HEK293T (cell line): ENCODE data around the gene TMEM256.

ENCODE experiments used
- BHLHE40 ChIP-seq: fragments of 450-650 bp; IDR thresholded peaks from 2 replicates; pipeline ENCODE4 v1.6.1; 2016; ENCODE audit warnings: mild to moderate bottlenecking, moderate library complexity, borderline replicate concordance
- FOXK2 ChIP-seq: fragments of 450-650 bp; IDR thresholded peaks from 2 replicates; pipeline ENCODE4 v1.6.1; 2016; ENCODE audit warnings: mild to moderate bottlenecking
- FOXM1 ChIP-seq: fragments of 450-650 bp; IDR thresholded peaks from 2 replicates; pipeline ENCODE4 v1.6.1; 2017; ENCODE audit warnings: mild to moderate bottlenecking, borderline replicate concordance
- SP1 ChIP-seq: fragments of 450-650 bp; IDR thresholded peaks from 2 replicates; pipeline ENCODE4 v1.6.1; 2017
- SUZ12 ChIP-seq: fragments of 450-650 bp; IDR thresholded peaks from 2 replicates; pipeline ENCODE4 v1.6.1; 2016; ENCODE audit warnings: mild to moderate bottlenecking
- TARDBP ChIP-seq: fragments of 450-650 bp; IDR thresholded peaks from 2 replicates; pipeline ENCODE4 v1.6.1; 2016
- ZNF384 ChIP-seq: fragments of 450-650 bp; IDR thresholded peaks from 2 replicates; pipeline ENCODE4 v1.6.1; 2016
- TF ChIP-seq, protein P1 (sequence below): fragments of 450-650 bp; IDR thresholded peaks from 2 replicates; pipeline ENCODE4 v1.6.1; 2016

DNA sequence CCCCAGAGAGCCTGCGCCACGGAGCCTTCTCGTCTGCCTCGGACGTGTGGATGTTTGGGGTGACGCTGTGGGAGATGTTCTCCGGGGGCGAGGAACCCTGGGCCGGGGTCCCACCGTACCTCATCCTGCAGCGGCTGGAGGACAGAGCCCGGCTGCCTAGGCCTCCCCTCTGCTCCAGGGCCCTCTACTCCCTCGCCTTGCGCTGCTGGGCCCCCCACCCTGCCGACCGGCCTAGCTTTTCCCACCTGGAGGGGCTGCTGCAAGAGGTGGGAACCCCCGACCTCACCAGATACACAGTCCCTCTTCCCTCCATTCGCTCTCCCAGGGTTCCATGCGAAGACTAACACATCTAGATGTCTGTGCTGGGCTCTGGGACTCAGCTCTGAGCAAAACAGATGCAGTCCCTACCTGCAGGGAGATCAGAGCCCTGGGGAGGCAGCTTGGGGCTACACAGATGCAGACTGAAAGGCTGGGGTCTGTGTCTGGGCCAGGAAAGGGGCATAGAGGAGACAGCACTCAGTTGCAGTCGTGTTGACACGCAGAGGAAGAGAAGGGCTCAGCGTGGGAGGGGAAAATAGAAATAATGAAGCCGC is 19.3 kb downstream of the TMEM256 start:
- TF ChIP-seq SP1 (no peak), ZNF384 (no peak), SUZ12 (no peak), BHLHE40 (no peak), TARDBP (no peak), FOXM1 (no peak), FOXK2 (no peak)
- TF ChIP-seq, protein P1, sequence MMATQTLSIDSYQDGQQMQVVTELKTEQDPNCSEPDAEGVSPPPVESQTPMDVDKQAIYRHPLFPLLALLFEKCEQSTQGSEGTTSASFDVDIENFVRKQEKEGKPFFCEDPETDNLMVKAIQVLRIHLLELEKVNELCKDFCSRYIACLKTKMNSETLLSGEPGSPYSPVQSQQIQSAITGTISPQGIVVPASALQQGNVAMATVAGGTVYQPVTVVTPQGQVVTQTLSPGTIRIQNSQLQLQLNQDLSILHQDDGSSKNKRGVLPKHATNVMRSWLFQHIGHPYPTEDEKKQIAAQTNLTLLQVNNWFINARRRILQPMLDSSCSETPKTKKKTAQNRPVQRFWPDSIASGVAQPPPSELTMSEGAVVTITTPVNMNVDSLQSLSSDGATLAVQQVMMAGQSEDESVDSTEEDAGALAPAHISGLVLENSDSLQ, result no peak
